ENCODE results near the gene HDGF.

Gene HDGF

DNA sequence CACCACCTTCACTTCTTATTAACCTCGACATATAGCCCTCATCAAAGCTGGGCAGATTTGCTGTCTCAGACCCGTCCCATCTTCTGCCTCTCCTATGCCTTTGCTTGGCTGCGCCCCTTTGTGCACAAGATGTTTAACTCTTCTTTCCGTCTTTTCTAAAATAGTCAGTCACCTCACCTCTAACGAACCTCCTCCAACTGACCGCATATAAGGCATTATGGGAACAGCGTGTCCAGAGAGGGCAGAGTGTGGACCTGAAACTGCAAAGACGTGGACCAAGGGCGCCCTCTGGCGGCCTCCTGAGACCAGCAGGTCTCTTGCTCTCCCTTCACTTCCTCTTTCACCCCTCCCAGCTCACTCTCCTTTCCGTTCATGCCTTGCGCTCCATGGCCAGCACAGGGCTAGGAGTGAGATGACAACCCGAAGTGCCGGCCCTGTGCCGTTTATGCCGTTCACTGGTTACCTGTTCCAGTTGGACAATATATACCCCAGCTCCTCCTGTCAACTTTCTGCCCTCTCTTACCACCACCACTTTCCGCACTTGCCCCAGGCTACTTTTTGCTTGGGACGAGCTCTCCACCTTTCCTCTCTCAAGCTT lies 25.7 kb downstream of the HDGF start:
- peak; percentile 80 for DNase-seq (ENCODE audit: low read depth, low spot score)

DNA sequence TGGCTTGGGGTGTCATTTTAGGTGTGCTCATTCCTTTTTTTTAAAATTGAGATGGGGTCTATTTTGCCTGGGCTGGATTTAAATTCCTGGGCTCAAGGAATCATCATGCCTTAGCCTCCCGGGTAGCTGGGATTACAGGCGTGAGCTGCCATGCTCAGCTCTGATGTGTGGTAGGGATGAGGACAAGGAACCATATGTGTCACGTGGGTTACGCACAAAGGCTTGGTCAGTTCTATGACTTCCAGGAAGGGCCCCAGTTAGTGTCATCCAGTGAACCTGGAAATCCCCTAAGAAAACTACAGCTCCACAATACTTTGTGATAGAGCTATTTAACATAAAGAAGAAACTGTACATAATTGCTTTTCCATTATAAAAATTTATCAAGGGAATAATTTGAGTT lies 29.9 kb downstream of the HDGF start:
- DNase-seq (ENCODE audit: low read depth, low spot score) = no peak

DNA sequence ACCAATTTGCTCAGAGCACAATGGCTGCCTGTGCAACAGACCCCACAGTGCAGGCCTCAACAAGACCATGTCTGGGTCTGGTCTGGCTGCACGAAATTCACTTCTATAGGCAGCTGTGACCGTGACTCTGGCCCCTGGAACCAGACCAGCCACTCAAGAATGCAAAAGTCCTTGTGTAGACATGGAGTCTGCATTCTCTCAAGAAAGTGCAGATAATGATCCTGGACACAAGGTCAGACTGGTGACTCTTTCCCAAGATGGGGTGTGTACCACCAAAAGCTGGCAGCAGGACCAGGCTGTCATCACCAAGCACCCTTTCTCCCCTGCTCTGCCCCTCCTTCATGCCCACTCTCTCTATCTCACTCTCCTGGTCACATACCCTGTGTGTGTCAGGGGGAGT lies 30.3 kb downstream of the HDGF start:
- DNase-seq (ENCODE audit: low read depth, low spot score) = no peak

DNA sequence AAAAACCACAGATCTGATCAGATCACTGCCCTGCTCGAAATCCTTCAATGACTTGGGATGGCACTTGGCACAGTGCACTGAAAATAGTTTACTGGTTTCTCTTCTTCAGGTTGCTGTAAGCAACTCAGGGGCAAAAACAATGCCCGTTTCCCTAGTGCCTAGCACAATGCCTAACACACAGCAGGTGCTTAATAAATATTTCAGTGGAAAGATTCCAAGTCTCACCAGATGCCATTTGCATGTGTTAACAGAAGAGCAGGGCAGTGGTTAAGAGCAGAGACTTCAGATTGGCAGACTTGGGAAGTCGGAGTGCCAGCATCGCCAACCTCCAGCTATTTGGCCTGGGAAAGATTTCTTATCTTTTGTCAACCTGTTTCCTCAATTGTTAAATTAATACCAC lies 34.1 kb downstream of the HDGF start:
- DNase-seq (ENCODE audit: low read depth, low spot score) = no peak

DNA sequence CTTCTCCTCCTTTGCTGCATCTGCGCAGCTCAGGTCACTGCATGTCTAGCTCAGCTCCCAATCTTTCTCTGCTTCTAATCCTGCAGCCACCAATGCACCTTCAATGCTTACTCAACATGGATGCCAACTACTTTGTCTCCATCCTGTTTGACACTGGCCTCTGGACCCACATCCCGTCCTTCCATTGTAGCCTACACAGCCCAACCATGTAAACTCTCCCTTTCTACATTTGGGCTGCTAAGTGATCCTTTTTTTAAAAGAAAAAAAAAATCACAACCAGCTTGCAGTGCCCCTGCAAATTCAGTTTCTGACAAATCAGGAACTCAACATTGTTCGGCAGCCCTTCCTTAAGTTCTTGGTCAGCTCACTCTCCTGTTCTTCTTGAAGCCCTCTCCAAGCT lies 36.6 kb downstream of the HDGF start:
- DNase-seq (ENCODE audit: low read depth, low spot score) = no peak

DNA sequence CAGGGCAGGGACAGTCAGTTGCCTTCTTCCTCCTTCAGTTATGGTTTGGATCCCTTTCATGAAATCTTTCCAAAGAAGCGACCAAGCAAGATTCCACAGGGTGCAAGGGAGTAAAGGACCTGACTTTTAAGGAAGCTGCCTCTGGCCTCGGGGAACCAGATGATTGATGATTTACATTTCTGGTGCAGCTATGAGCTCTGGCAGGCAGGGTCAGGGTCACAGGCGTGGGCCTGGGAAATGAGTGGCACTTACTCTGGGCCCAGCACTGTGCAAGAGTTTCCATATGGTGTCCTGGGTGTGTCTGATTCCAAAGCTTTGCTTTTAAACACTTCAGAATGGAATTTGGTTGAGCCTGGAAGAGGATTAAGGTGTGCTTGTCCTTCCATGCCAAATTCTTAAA lies 38.8 kb downstream of the HDGF start:
- DNase-seq (ENCODE audit: low read depth, low spot score) = no peak

DNA sequence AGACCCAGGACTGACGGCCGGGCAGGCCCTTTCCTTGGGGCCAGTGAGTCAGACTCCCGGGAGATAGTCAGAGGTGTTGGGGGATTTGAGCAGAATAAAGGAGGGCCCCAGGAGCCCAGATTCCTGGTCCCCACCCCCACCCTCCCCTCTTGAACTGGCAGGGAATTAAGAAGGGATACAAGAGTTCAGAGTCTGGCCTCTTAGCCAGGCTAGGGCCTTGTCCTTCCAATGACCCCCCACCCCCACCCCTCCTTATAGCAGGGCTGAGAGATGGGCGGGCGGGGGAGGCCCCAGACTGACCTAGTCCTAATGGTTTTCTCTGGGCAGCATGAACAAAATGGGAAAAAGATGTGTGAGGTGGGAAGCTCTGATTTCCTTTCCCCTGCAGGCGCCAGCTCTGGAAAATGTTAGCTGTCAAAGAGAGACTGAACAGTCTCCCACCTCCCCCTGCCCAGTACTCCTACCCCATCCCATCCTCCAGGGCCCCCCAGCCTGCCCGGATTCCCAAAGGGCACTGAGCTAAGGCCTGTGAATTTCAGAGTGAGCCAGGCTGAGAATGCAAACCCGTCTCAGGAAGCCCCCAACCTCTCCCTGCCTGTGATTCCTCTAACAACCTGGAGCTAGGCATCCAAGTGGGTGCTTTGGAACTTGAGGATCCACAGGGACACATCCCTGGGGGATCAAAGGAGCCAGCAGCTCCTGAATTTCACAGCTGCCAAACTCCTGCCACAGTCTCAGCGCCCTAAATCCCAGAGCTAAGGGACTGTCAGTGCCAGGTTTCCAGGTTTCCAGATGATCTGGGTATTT lies 40.3 kb downstream of the HDGF start:
- DNase-seq (ENCODE audit: low read depth, low spot score) = no peak

DNA sequence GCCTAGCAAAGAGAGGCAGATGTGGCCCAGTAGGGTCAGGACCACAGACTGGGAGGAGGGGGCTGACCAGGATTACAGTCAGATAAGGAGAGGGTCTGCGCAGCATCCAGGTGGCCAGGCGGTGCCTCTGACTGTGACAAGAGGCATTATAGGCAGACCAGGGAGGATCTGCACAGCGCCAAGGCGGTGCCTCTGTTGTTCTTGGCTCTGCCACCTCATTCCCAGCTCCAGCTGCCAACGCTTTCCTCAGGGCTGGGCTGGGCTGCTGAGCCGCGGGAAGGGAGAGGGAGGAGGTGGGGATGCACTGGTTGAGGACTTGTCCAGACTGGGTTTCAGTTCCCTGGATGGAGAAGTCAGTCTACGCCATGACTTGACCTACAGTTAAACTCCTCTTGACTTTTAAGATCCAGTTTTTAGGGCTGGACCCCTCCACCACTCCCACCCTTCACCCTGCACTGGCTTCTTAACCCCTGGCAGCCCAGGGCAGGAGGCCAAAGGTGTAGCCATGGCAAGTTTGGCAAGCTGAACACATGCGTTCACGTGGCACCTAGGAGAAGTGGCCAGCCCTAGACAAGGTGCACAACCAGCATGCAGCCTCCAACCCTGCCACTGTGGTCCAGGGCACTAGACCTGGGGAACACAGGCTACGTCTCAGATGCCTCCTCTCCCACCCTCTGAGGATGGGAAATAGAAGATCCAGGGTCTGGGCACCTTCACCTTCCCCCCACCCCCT lies 41.6 kb downstream of the HDGF start:
- no peak for DNase-seq (ENCODE audit: low read depth, low spot score)

DNA sequence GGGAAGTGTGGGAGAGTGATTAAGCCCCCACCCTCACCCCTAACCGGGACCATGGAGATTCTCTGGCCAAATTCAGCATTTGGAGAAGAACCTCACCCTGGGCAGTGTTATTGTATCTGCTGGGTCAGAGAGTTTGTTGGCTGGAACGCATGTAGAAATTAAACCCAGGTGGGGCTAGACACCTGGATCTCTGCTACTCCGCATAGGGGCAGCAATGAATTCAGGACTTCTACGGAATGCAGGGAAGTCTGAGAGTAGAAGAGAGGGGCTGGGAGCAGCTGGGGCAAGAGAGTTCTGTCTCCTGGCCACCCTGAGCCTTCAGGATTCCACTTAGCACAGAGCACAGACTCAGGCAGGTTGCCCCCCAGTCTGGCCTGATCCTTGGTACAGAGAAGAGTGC lies 42.4 kb downstream of the HDGF start:
- no peak for DNase-seq (ENCODE audit: low read depth, low spot score)

- DNase-seq (ENCODE audit: low read depth, low spot score) = no peak
Observed at GRCh38 chr1:156708218-156708661, 43.2 kb downstream of the HDGF start.

DNA sequence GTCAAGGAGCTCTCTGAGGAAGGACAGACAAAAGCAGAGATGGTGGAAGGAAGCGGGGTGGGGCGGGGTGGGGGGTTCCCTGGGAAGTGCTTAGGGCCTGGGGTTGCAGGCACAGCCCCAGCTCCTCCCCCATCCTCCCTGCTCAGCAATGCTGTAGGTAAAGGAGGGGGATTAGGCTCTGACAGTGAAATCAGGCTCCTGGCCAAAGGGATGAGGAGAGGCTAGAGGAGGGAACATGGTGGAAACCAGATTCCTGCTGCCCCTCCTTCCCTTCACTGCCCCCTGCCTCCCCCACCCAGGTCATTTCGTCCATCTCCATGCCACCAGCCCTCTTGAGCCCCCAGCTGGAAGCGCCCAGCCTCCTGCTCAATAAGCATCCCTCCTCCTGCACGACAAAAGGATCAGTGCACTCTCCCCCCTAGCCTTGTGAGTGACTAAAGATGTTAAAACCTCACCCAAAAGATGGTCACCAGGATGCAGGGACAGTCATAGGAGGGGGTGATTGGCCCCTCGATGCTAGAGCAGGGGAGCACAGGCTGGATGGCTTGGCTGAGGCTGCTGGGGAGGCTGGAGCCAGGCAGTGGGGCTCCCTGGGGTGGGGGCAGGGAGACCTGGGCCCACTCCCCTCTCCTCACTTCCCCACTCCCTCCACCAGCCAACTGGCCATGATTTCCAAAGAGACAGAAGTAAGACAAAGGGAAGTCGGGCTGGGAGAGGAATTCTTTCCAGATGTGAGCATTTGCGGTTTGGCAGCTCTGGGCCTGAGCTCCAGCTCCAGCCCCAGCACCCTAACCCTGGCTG lies 43.9 kb downstream of the HDGF start:
- no peak for DNase-seq (ENCODE audit: low read depth, low spot score)

DNA sequence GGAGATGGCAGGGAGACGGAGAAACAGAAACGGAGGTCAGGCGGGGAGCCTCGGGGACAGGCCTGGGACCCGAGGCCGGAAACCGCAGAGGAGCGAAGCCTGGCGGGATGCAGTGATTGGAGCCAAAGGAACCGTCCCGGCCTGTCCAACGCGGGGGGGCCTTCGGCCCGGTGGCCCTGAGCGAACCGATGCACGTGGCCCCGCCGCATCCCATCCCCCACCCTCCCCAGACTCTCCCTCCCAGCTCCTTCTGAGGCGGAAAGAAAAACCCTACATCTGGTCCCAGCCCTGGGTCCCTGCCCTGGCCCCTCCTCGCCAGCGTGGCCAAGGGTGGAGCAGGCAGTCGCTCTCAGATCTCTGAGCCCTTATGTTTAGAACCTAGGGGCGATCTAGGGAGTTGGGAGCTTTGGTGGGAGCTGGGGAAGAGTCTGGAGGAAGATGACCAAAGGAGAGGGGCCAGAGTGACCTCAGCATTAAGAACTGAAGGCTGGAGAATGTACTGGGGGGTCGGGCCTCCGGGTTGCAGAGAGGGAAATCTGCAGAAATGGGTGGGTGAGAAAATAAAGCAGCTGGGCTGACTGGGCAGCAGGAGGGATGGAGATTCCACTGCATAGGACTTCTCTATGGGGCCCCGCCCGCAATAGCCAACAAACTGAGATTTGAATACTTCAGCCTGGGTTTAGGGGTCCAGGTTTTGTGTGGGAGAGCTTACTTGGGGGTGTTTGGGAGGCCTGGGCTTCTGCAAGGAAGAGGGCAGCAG lies 44.6 kb downstream of the HDGF start:
- DNase-seq (ENCODE audit: low read depth, low spot score) = no peak

- no peak for DNase-seq (ENCODE audit: low read depth, low spot score)
Observed at GRCh38 chr1:156705918-156706656, 45.4 kb downstream of the HDGF start.

DNA sequence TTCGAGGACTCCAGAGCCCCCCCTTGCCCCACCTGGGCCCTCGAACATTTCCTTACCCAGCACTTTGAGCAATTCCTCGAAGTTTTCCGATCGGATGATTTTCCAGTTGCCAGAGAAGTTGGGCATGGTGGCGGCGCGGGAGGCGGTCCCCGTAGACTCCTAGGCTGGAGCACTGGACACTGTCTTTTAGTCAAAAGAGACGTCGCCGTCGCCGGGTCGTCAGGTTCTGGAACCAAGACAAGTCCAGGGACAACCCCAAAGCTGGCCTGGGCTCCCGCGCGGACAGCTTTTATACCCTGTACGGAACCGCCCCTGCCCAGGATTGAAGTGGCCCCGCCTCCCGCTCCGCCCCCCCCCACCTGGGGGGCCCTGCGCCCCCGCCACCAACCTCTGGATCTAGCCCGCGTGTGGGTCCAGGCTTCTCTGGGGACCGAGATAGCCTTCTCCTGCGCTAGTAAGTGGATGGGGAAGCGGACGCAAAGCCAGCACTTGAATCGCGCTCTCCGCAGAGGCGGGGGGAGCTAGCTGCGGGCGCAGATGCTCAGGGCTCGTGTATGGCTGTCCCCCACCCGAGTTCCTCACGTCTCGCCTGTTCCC lies 46.1 kb downstream of the HDGF start, which contains the start of gene CRABP2:
Gene CRABP2 (minus strand): TSS at position 263 of the 597 bp plus-strand sequence. CDS start 137 bp downstream, at position 126.
- no peak for DNase-seq (ENCODE audit: low read depth, low spot score)

- no peak for DNase-seq (ENCODE audit: low read depth, low spot score)
Observed at GRCh38 chr1:156704930-156705320, 46.5 kb downstream of the HDGF start.

- DNase-seq (ENCODE audit: low read depth, low spot score) = no peak
Observed at GRCh38 chr1:156704166-156704711, 47.2 kb downstream of the HDGF start.

DNA sequence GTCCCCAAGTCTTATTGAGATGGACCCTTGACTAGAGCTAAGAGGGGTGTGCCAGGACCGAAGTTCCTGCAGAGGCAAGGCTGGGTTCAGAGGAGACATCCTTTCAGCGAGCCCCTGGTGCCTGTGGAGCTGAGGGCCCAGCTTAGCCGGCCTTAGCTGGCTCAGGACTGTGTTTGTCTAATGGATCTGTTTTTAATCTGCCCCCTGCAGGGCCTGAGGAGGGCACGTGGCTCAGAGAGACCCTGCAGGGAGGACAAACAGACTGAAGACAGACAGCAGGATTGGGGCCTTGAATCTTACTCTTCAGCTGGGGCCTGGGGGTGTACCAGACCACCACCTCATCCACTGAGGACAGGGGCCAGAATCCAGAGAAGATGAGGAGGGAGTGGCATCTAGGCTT lies 47.7 kb downstream of the HDGF start:
- no peak for DNase-seq (ENCODE audit: low read depth, low spot score)

GRCh38 chr1:156703336-156703735 lies 48.1 kb downstream of the HDGF start:
- DNase-seq (ENCODE audit: low read depth, low spot score) = no peak

GRCh38 chr1:156700736-156701531 lies 50.5 kb downstream of the HDGF start:
- DNase-seq (ENCODE audit: low read depth, low spot score) = no peak
